Suprapubic skin (tissue), 4 donors: Measurements from ENCODE around the gene AGBL5.

Experiments used
- EP300 ChIP-seq: sonication (generic); formaldehyde crosslinking; IDR thresholded peaks from one replicate; pipeline ENCODE4 v1.6.1; 2017; ENCODE audit warnings: antibody characterized with exemption
- POLR2A ChIP-seq, 2 donors: fragments of 450-650 bp; IDR thresholded peaks; one replicate each; pipeline ENCODE4 v1.6.1; 2017; ENCODE audit warnings: antibody characterized with exemption in 2 of 2, mild to moderate bottlenecking in 2 of 2, moderate library complexity in 2 of 2
- POLR2AphosphoS5 ChIP-seq, 3 donors: sonication (generic); formaldehyde crosslinking; IDR thresholded peaks; one replicate each; pipeline ENCODE4 v1.6.1; 2017; ENCODE audit warnings: antibody characterized with exemption in 3 of 3
- TF ChIP-seq, protein P1 (sequence below), 2 donors: fragments of 200-600 bp in 1 of 2; fragments of 450-650 bp in 1 of 2; sonication (generic) in 1 of 2; IDR thresholded peaks; one replicate each; pipeline ENCODE4 v1.5.1; 2016 to 2019; ENCODE audit warnings: antibody characterized with exemption in 2 of 2, mild to moderate bottlenecking in 1 of 2, moderate library complexity in 1 of 2

- TF ChIP-seq, protein P1, sequence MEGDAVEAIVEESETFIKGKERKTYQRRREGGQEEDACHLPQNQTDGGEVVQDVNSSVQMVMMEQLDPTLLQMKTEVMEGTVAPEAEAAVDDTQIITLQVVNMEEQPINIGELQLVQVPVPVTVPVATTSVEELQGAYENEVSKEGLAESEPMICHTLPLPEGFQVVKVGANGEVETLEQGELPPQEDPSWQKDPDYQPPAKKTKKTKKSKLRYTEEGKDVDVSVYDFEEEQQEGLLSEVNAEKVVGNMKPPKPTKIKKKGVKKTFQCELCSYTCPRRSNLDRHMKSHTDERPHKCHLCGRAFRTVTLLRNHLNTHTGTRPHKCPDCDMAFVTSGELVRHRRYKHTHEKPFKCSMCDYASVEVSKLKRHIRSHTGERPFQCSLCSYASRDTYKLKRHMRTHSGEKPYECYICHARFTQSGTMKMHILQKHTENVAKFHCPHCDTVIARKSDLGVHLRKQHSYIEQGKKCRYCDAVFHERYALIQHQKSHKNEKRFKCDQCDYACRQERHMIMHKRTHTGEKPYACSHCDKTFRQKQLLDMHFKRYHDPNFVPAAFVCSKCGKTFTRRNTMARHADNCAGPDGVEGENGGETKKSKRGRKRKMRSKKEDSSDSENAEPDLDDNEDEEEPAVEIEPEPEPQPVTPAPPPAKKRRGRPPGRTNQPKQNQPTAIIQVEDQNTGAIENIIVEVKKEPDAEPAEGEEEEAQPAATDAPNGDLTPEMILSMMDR (IDR thresholded peaks at IDR 0.05), result no peak
- TF ChIP-seq EP300 (no peak), POLR2AphosphoS5 (IDR thresholded peaks at IDR 0.05) (no peak), POLR2A (IDR thresholded peaks at IDR 0.05) (no peak)
Measured at GRCh38 chr2:27072920-27073319, 21.5 kb downstream of the AGBL5 start.
